ENCODE data around the gene VWA3B. TPM values are rescaled to one million over a fixed set of nuclear protein-coding genes. Genes with fewer than 3 reads are reported as not detected.

Gene VWA3B
- not detected for total RNA-seq

- Histone ChIP-seq H3K4me3 (peak within 1 kb of the TSS; percentile 54 to 74), H3K9me3 (no peaks in the 10 kb centered on the region), H3K4me1 (peaks cover 0 to 10% of the 10 kb centered on the region in 2 donors), H3K36me3 (no peaks in the 10 kb centered on the region), H3K27me3 (no peaks in the 10 kb centered on the region), H3K27ac (no peak within 1 kb of the TSS)
- no peak for TF ChIP-seq CTCF (IDR thresholded peaks at IDR 0.05)
- intact Hi-C loops (cut with DNase I): no loop called here
- peak in 1 of 2 donors; percentile 75 for DNase-seq (ENCODE audit: low spot score in 2 of 2)
Observed at GRCh38 chr2:98086491-98087446, at the start of gene VWA3B. Gene VWA3B, plus strand, starts transcription at chr2:98087167. Its CDS starts 5,926 bp downstream, at chr2:98093093.

GRCh38 chr2:98037206-98037605, 49.8 kb upstream of the VWA3B start:
- H3K4me3 ChIP-seq: no peak overlapping the region
- TF ChIP-seq CTCF (IDR thresholded peaks at IDR 0.05): no peak
- H3K36me3 ChIP-seq: no peaks in the 10 kb centered on the region
- H3K9me3 ChIP-seq: no peaks in the 10 kb centered on the region
- H3K27me3 ChIP-seq: no peaks in the 10 kb centered on the region
- intact Hi-C loops (cut with DNase I): no loop called here
- H3K4me1 ChIP-seq: peaks cover 0 to 3% of the 10 kb centered on the region in 2 donors
- no peak for DNase-seq (ENCODE audit: low spot score in 2 of 2)
- H3K27ac ChIP-seq: no peak overlapping the region

- Histone ChIP-seq H3K27ac (no peak overlapping the region), H3K27me3 (no peaks in the 10 kb centered on the region), H3K4me3 (no peak overlapping the region), H3K4me1 (peaks cover 0 to 3% of the 10 kb centered on the region in 2 donors), H3K36me3 (no peaks in the 10 kb centered on the region), H3K9me3 (no peaks in the 10 kb centered on the region)
- intact Hi-C loops (cut with DNase I): no loop called here
- no peak for TF ChIP-seq CTCF (IDR thresholded peaks at IDR 0.05)
- no peak for DNase-seq (ENCODE audit: low spot score in 2 of 2)
Observed at GRCh38 chr2:98037666-98038336, 49.2 kb upstream of the VWA3B start.

- Histone ChIP-seq H3K4me1 (peaks cover 0 to 3% of the 10 kb centered on the region in 2 donors), H3K27me3 (no peaks in the 10 kb centered on the region), H3K36me3 (no peaks in the 10 kb centered on the region), H3K9me3 (no peaks in the 10 kb centered on the region), H3K4me3 (no peak overlapping the region), H3K27ac (no peak overlapping the region)
- no peak for DNase-seq (ENCODE audit: low spot score in 2 of 2)
- intact Hi-C loops (cut with DNase I): no loop called here
- TF ChIP-seq CTCF (IDR thresholded peaks at IDR 0.05): no peak
Observed at GRCh38 chr2:98039085-98039756, 47.7 kb upstream of the VWA3B start.

GRCh38 chr2:98040331-98040939, 46.5 kb upstream of the VWA3B start:
- no peaks in the 10 kb centered on the region for H3K9me3 ChIP-seq
- no peak for TF ChIP-seq CTCF (IDR thresholded peaks at IDR 0.05)
- no peaks in the 10 kb centered on the region for H3K36me3 ChIP-seq
- peaks cover 0 to 3% of the 10 kb centered on the region in 2 donors for H3K4me1 ChIP-seq
- intact Hi-C loops (cut with DNase I): no loop called here
- no peak overlapping the region for H3K27ac ChIP-seq
- H3K4me3 ChIP-seq: no peak overlapping the region
- no peak for DNase-seq (ENCODE audit: low spot score in 2 of 2)
- H3K27me3 ChIP-seq: no peaks in the 10 kb centered on the region

All from ascending aorta (tissue), 2 donors.